GM12874 (cell line): Measurements from ENCODE around the gene SYNPR.

Source experiments
- TF ChIP-seq, protein P1 (sequence below): IDR thresholded peaks from 2 replicates; pipeline ENCODE4 v1.5.1; 2011; ENCODE audit warnings: low read depth, mild to moderate bottlenecking, control low read depth, low read length, moderate library complexity; ENCODE audit not compliant: insufficient read depth

SYNPR gene

DNA sequence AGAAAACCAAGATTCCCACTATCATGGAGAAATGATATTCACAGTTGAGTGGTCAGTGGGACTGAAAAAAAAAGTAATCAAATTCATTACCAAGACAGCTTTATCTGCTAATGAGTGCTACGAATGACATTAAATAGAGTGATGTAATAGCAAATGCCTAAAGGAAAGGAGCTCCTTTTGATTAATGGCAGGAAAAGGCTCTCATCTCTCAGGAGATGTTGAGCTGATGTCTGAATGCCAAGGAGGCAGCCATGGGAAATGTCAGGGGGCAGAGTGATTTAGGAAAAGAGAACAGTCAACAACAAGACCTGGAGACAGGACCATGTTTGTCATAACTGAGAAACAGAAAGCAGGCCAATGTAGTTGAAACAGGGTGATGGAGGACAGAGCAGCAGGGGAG is 277.7 kb downstream of the SYNPR start:
- TF ChIP-seq, protein P1, sequence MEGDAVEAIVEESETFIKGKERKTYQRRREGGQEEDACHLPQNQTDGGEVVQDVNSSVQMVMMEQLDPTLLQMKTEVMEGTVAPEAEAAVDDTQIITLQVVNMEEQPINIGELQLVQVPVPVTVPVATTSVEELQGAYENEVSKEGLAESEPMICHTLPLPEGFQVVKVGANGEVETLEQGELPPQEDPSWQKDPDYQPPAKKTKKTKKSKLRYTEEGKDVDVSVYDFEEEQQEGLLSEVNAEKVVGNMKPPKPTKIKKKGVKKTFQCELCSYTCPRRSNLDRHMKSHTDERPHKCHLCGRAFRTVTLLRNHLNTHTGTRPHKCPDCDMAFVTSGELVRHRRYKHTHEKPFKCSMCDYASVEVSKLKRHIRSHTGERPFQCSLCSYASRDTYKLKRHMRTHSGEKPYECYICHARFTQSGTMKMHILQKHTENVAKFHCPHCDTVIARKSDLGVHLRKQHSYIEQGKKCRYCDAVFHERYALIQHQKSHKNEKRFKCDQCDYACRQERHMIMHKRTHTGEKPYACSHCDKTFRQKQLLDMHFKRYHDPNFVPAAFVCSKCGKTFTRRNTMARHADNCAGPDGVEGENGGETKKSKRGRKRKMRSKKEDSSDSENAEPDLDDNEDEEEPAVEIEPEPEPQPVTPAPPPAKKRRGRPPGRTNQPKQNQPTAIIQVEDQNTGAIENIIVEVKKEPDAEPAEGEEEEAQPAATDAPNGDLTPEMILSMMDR: no peak

- TF ChIP-seq, protein P1: no peak
Measured at GRCh38 chr3:63556401-63556800, 278.3 kb downstream of the SYNPR start.

DNA sequence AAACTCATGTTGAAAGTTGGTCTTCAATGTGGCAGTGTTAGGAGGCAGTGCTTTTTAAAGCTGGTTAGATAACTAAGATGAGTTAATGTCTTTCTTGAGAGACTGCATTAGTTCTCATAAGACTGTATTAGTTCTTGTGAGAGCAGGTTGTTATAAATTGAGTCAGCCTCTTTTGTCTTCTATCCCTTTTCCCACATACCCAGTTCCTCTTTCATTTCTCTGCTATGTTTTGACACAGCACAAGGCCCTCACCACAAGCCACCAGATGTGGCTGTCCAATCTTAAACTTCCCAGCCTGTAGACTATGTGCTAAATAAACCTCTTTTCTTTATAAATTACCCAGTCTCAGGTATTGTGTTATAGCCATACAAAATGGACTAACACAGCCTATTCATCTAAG is 279.8 kb downstream of the SYNPR start:
- TF ChIP-seq, protein P1: no peak

DNA sequence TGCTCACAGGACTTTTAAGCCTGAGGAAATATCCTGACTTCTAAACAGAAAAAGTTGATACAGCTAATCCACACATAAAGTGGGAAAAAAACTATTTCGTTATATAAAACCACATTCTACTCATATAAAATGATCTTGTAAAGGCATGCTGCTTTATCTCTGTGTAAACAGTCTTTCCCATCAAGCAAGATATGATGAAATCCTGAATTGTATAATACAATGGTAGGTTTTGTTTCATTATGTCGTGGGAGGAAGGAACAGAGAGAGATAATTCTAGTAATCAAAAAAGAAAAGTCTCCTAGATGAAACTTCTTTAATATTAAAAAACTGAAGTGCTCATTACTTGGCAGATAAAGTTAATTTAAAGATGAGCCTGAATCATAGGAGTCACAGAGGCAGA is 281.8 kb downstream of the SYNPR start:
- TF ChIP-seq, protein P1: no peak

GRCh38 chr3:63561879-63562278 is 283.8 kb downstream of the SYNPR start:
- TF ChIP-seq, protein P1: no peak

DNA sequence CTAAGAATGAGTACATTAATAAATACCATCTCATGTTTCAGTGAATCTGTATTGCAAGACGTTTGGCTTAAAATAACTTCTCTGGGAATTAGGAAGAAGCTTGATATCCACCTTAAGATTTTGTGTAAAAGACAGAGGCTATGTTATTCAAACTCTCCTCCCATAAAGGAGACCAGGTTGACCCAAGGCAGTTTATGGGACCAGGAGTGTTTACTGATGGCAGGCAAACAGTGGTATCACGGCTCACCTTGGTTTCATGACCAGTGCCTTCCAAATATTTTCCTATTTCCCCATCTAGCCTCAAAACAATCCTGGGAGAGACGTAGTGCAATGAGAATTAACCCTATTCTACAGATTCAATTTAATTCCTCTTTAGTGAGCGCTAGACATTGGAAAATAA is 284.2 kb downstream of the SYNPR start:
- TF ChIP-seq, protein P1: no peak

DNA sequence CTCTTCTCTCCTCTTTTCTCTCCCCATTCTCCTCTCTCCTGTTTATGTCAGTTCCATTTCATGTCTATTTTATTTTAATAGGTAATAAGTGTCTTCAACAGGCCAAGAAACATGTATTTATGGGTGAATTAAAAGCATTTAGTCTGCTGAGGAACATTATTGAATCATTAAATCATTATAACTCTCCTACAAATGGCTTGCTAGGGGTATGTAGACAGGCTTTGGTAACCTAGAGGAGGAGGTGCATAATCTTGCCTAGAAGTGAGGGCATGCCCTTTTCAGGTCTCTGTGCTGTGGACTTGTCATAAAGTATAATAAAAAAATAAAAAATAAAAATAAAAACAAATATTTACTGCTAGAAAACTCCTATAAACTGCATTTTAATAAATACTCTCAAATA is 285.5 kb downstream of the SYNPR start:
- TF ChIP-seq, protein P1: no peak

- TF ChIP-seq, protein P1: no peak
Measured at GRCh38 chr3:63565220-63565619, 287.1 kb downstream of the SYNPR start.
